Measurements from ENCODE around the gene CTXN1.

The CTXN1 gene

GRCh38 chr19:7901337-7901736 lies 24.6 kb downstream of the CTXN1 start:
- Histone ChIP-seq H3K4me3 (ENCODE audit: insufficient read depth, low read length, poor library complexity, severe bottlenecking) (no peak overlapping the region), H3K27me3 (ENCODE audit: low read length) (no peaks in the 10 kb centered on the region), H4K20me1 (ENCODE audit: low read depth, low read length) (no peaks in the 10 kb centered on the region), H3F3A (ENCODE audit: insufficient read depth) (no peaks in the 10 kb centered on the region), H3K9me3 (ENCODE audit: insufficient read depth, low read length) (no peaks in the 10 kb centered on the region), H3K36me3 (ENCODE audit: low read length) (no peaks in the 10 kb centered on the region), H3K4me2 (ENCODE audit: low read depth, low read length, poor library complexity, severe bottlenecking) (no peak overlapping the region), H3K27ac (ENCODE audit: low read depth, low read length) (no peak overlapping the region), H2AFZ (ENCODE audit: low read depth, low read length, severe bottlenecking) (no peak overlapping the region), H3K79me2 (ENCODE audit: insufficient read depth, low read length) (peaks cover 23% of the 10 kb centered on the region), H3K9ac (ENCODE audit: low read length) (no peak overlapping the region), H3K9me2 (replicated peaks; ENCODE audit: insufficient read depth, low read length) (no peaks in the 10 kb centered on the region)
- TF ChIP-seq CTCF (IDR thresholded peaks at IDR 0.05; ENCODE audit: insufficient read depth, low read length, poor library complexity, severe bottlenecking) (no peak), EZH2phosphoT487 (conservative IDR thresholded peaks at IDR 0.05; ENCODE audit: low read length) (no peak)

GRCh38 chr19:7900931-7901330 lies 25.0 kb downstream of the CTXN1 start:
- H3K9ac ChIP-seq (ENCODE audit: low read length), result no peak overlapping the region
- no peak overlapping the region for H2AFZ ChIP-seq (ENCODE audit: low read depth, low read length, severe bottlenecking)
- H3K27ac ChIP-seq (ENCODE audit: low read depth, low read length), result no peak overlapping the region
- TF ChIP-seq CTCF (IDR thresholded peaks at IDR 0.05; ENCODE audit: insufficient read depth, low read length, poor library complexity, severe bottlenecking), result no peak
- TF ChIP-seq EZH2phosphoT487 (conservative IDR thresholded peaks at IDR 0.05; ENCODE audit: low read length), result no peak
- H3K4me3 ChIP-seq (ENCODE audit: insufficient read depth, low read length, poor library complexity, severe bottlenecking), result no peak overlapping the region
- H3F3A ChIP-seq (ENCODE audit: insufficient read depth), result no peaks in the 10 kb centered on the region
- H3K79me2 ChIP-seq (ENCODE audit: insufficient read depth, low read length), result peaks cover 19% of the 10 kb centered on the region
- H3K9me3 ChIP-seq (ENCODE audit: insufficient read depth, low read length), result no peaks in the 10 kb centered on the region
- no peaks in the 10 kb centered on the region for H4K20me1 ChIP-seq (ENCODE audit: low read depth, low read length)
- no peak overlapping the region for H3K4me2 ChIP-seq (ENCODE audit: low read depth, low read length, poor library complexity, severe bottlenecking)
- no peaks in the 10 kb centered on the region for H3K9me2 ChIP-seq (replicated peaks; ENCODE audit: insufficient read depth, low read length)
- no peaks in the 10 kb centered on the region for H3K36me3 ChIP-seq (ENCODE audit: low read length)
- no peaks in the 10 kb centered on the region for H3K27me3 ChIP-seq (ENCODE audit: low read length)

DNA sequence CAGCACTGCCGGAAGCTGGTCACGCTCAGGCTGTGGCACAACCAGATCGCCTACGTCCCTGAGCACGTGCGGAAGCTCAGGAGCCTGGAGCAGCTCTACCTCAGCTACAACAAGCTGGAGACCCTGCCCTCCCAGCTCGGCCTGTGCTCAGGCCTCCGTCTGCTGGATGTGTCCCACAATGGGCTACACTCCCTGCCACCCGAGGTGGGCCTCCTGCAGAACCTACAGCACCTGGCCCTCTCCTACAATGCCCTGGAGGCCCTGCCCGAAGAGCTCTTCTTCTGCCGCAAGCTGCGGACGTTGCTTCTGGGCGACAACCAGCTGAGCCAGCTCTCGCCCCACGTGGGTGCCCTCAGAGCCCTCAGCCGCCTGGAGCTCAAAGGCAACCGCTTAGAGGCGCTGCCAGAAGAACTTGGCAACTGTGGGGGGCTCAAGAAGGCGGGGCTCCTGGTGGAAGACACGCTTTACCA lies 25.5 kb downstream of the CTXN1 start:
- peaks cover 14% of the 10 kb centered on the region for H3K79me2 ChIP-seq (ENCODE audit: insufficient read depth, low read length)
- no peak overlapping the region for H3K9ac ChIP-seq (ENCODE audit: low read length)
- no peak overlapping the region for H3K4me3 ChIP-seq (ENCODE audit: insufficient read depth, low read length, poor library complexity, severe bottlenecking)
- TF ChIP-seq CTCF (IDR thresholded peaks at IDR 0.05; ENCODE audit: insufficient read depth, low read length, poor library complexity, severe bottlenecking), result no peak
- TF ChIP-seq EZH2phosphoT487 (conservative IDR thresholded peaks at IDR 0.05; ENCODE audit: low read length), result no peak
- H4K20me1 ChIP-seq (ENCODE audit: low read depth, low read length), result no peaks in the 10 kb centered on the region
- H2AFZ ChIP-seq (ENCODE audit: low read depth, low read length, severe bottlenecking), result no peak overlapping the region
- no peaks in the 10 kb centered on the region for H3K27me3 ChIP-seq (ENCODE audit: low read length)
- H3K36me3 ChIP-seq (ENCODE audit: low read length), result no peaks in the 10 kb centered on the region
- H3K27ac ChIP-seq (ENCODE audit: low read depth, low read length), result no peak overlapping the region
- no peaks in the 10 kb centered on the region for H3K9me2 ChIP-seq (replicated peaks; ENCODE audit: insufficient read depth, low read length)
- no peaks in the 10 kb centered on the region for H3K9me3 ChIP-seq (ENCODE audit: insufficient read depth, low read length)
- no peak overlapping the region for H3K4me2 ChIP-seq (ENCODE audit: low read depth, low read length, poor library complexity, severe bottlenecking)
- no peaks in the 10 kb centered on the region for H3F3A ChIP-seq (ENCODE audit: insufficient read depth)
